Neural crest cell (in vitro differentiated cells): Measurements from ENCODE around the gene CIB2. TPM values are rescaled to one million over a fixed set of nuclear protein-coding genes. Genes with fewer than 3 reads are reported as not detected.

Experiments
- DNase-seq: peaks from one replicate; pipeline ENCODE4 v3.0.0; 2021; ENCODE audit warnings: low read depth, mixed read lengths, low spot score
- H3K27ac Mint-ChIP-seq: one replicate; pipeline ENCODE4 v1.8.0; 2021; ENCODE audit warnings: mild to moderate bottlenecking, mixed read lengths; ENCODE audit not compliant: unreplicated experiment
- H3K27me3 Mint-ChIP-seq: 2 replicates; pipeline ENCODE4 v1.8.0; 2021; ENCODE audit warnings: low read depth, mild to moderate bottlenecking, mixed read lengths
- H3K36me3 Mint-ChIP-seq: 2 replicates; pipeline ENCODE4 v1.8.0; 2021; ENCODE audit warnings: low read depth, mild to moderate bottlenecking, mixed read lengths
- H3K4me1 Mint-ChIP-seq: 2 replicates; pipeline ENCODE4 v1.8.0; 2021; ENCODE audit warnings: mixed read lengths
- H3K4me3 Mint-ChIP-seq: one replicate; pipeline ENCODE4 v1.8.0; 2021; ENCODE audit warnings: mild to moderate bottlenecking, mixed read lengths
- H3K9me3 Mint-ChIP-seq: 2 replicates; pipeline ENCODE4 v1.8.0; 2021; ENCODE audit warnings: mixed read lengths
- total RNA-seq: library from RNA; stranded (reverse); gene quantifications from 2 replicates; pipeline ENCODE4 v1.2.1, GENCODE V29; 2021
- TF ChIP-seq, protein P1 (sequence below): fragments of 200-600 bp; sonication (generic); conservative IDR thresholded peaks from 2 replicates; pipeline ENCODE4 v1.5.0; 2021; ENCODE audit warnings: antibody characterized with exemption, mild to moderate bottlenecking

Gene CIB2
- total RNA-seq, 1 donor from 2014 or later = 37.7 TPM

DNA sequence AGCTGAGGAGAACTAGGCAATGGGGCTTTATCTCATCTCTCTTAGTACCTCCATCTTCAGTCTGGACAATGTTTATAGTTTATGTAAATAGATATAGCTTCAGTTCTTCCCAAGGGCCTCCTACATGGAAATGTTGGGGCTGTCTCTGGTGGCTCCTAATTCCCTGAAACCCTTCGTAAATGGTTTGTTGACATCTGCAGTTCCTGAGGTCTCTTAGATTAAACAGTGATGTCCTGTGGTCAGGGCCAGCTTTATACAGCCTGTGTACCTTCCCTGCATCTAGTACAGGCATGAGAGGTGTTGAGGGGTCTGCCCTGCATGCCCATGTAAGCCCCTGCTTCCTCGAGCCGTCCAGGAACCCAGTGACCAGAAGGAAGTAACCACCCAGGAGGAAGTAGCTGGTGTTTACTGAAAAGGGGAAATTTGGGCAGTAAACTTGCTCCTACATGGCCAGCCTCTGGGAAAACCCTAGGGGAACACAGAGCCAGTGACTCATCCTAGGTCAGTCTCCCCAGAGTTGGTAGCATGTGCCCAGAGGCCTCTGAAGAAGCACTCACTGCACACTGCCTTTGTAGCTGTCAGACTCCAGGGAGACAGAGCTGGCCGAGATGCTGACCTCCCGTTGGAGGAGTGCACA lies 49.0 kb downstream of the CIB2 start:
- TF ChIP-seq, protein P1, sequence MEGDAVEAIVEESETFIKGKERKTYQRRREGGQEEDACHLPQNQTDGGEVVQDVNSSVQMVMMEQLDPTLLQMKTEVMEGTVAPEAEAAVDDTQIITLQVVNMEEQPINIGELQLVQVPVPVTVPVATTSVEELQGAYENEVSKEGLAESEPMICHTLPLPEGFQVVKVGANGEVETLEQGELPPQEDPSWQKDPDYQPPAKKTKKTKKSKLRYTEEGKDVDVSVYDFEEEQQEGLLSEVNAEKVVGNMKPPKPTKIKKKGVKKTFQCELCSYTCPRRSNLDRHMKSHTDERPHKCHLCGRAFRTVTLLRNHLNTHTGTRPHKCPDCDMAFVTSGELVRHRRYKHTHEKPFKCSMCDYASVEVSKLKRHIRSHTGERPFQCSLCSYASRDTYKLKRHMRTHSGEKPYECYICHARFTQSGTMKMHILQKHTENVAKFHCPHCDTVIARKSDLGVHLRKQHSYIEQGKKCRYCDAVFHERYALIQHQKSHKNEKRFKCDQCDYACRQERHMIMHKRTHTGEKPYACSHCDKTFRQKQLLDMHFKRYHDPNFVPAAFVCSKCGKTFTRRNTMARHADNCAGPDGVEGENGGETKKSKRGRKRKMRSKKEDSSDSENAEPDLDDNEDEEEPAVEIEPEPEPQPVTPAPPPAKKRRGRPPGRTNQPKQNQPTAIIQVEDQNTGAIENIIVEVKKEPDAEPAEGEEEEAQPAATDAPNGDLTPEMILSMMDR = no peak
- Mint-ChIP-seq H3K4me3 (peak overlapping the region; percentile 13), H3K27ac (no peak overlapping the region), H3K4me1 (peaks cover 4% of the 10 kb centered on the region), H3K9me3 (no peaks in the 10 kb centered on the region), H3K27me3 (no peaks in the 10 kb centered on the region), H3K36me3 (no peaks in the 10 kb centered on the region)
- DNase-seq = no peak

DNA sequence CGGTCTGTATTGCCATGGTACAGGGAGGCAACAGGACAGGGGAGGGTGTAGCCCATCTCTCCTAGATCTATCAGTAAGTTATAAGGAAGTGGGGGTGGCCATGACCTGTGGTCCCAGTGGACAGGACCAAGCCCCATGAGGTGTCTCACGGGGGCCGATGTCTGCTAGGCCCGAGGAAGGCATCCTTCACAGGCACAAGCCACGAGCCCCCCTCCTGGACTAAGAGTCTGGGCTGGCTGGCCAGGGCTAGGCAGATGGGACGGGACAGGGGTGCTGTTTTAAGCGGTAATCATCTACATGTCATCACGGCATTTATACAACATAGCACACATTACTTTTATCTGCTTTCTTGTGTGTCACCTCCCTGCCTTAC lies 51.2 kb downstream of the CIB2 start:
- Mint-ChIP-seq H3K27me3 (no peaks in the 10 kb centered on the region), H3K4me3 (peak overlapping the region; percentile 25), H3K9me3 (no peaks in the 10 kb centered on the region), H3K36me3 (no peaks in the 10 kb centered on the region), H3K27ac (no peak overlapping the region), H3K4me1 (peaks cover 19% of the 10 kb centered on the region)
- TF ChIP-seq, protein P1 = no peak
- DNase-seq = no peak

- peak overlapping the region; percentile 36 for H3K4me3 Mint-ChIP-seq
- H3K4me1 Mint-ChIP-seq = peaks cover 21% of the 10 kb centered on the region
- no peak for DNase-seq
- no peaks in the 10 kb centered on the region for H3K36me3 Mint-ChIP-seq
- no peaks in the 10 kb centered on the region for H3K9me3 Mint-ChIP-seq
- H3K27ac Mint-ChIP-seq = no peak overlapping the region
- no peaks in the 10 kb centered on the region for H3K27me3 Mint-ChIP-seq
- TF ChIP-seq, protein P1 = no peak
These were observed 51.8 kb downstream of the CIB2 start for GRCh38 chr15:78079298-78080087.

DNA sequence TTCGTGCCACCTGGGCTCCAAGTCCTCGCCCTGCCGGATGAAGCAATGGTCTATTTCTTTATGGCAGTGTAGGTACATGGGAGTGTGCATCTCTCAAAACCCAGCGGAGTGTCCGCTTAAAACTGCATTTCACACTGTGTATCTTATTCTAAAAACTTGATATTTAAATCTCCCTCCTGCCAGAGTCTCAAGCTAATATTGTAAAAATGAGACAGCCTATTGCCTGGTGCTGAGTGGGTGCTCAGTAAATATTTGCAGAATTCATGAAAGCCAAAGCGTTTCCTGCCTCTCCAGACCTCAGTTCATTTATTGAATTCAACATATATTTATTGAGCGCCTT lies 53.4 kb downstream of the CIB2 start:
- H3K27ac Mint-ChIP-seq = no peak overlapping the region
- TF ChIP-seq, protein P1 = no peak
- peak overlapping the region; percentile 81 for H3K4me3 Mint-ChIP-seq
- H3K36me3 Mint-ChIP-seq = no peaks in the 10 kb centered on the region
- no peaks in the 10 kb centered on the region for H3K27me3 Mint-ChIP-seq
- peaks cover 27% of the 10 kb centered on the region for H3K4me1 Mint-ChIP-seq
- H3K9me3 Mint-ChIP-seq = no peaks in the 10 kb centered on the region
- DNase-seq = no peak

GRCh38 chr15:78077053-78077870 lies 54.0 kb downstream of the CIB2 start, which contains the start of gene TBC1D2B:
TBC1D2B (minus strand) TSS chr15:78077711; CDS start chr15:78077652, 59 bp downstream.
- Mint-ChIP-seq H3K9me3 (no peaks in the 10 kb centered on the region), H3K4me1 (peaks cover 33% of the 10 kb centered on the region)

More at GRCh38 chr15:78077053-78077870, 54.0 kb downstream of the CIB2 start, which contains the start of gene TBC1D2B:
- peak; percentile 56 for DNase-seq
- H3K36me3 Mint-ChIP-seq = no peaks in the 10 kb centered on the region
- TF ChIP-seq, protein P1 = no peak
- no peaks in the 10 kb centered on the region for H3K27me3 Mint-ChIP-seq
- H3K4me3 Mint-ChIP-seq = peak within 1 kb of the TSS; percentile 95
- H3K27ac Mint-ChIP-seq = peak within 1 kb of the TSS; percentile 94
